ENCODE measurements around the gene FOLR1.

FOLR1 gene

GRCh38 chr11:72237112-72237931 lies 45.4 kb downstream of the FOLR1 start:
- H3K4me3 ChIP-seq (ENCODE audit: low read depth, low read length) = no peak overlapping the region
- H2AFZ ChIP-seq (ENCODE audit: low read length, unreplicated experiment) = no peak overlapping the region
- H3K79me2 ChIP-seq (ENCODE audit: control insufficient read depth, insufficient read depth, low read length, unreplicated experiment) = no peaks in the 10 kb centered on the region
- H3K36me3 ChIP-seq (ENCODE audit: insufficient read depth, low read length) = peaks cover 12% of the 10 kb centered on the region; the same call in 1 of the 2 replicates
- H3K27ac ChIP-seq (ENCODE audit: low read depth, low read length) = no peak overlapping the region
- H3K4me1 ChIP-seq (ENCODE audit: control insufficient read depth, insufficient read depth, low read length, unreplicated experiment) = peaks cover 4% of the 10 kb centered on the region
- H3K27me3 ChIP-seq (ENCODE audit: insufficient read depth, low read length) = peaks cover 12% of the 10 kb centered on the region

GRCh38 chr11:72238040-72238450 lies 46.1 kb downstream of the FOLR1 start:
- Histone ChIP-seq H3K79me2 (ENCODE audit: control insufficient read depth, insufficient read depth, low read length, unreplicated experiment) (no peaks in the 10 kb centered on the region), H2AFZ (ENCODE audit: low read length, unreplicated experiment) (no peak overlapping the region), H3K4me1 (ENCODE audit: control insufficient read depth, insufficient read depth, low read length, unreplicated experiment) (peaks cover 4% of the 10 kb centered on the region), H3K36me3 (ENCODE audit: insufficient read depth, low read length) (peaks cover 10% of the 10 kb centered on the region; the same call in 1 of the 2 replicates), H3K27me3 (ENCODE audit: insufficient read depth, low read length) (peaks cover 17% of the 10 kb centered on the region), H3K27ac (ENCODE audit: low read depth, low read length) (no peak overlapping the region), H3K4me3 (ENCODE audit: low read depth, low read length) (no peak overlapping the region)

- Histone ChIP-seq H3K27ac (ENCODE audit: low read depth, low read length) (no peak overlapping the region), H3K79me2 (ENCODE audit: control insufficient read depth, insufficient read depth, low read length, unreplicated experiment) (no peaks in the 10 kb centered on the region), H2AFZ (ENCODE audit: low read length, unreplicated experiment) (no peak overlapping the region), H3K4me3 (ENCODE audit: low read depth, low read length) (no peak overlapping the region), H3K4me1 (ENCODE audit: control insufficient read depth, insufficient read depth, low read length, unreplicated experiment) (peaks cover 4% of the 10 kb centered on the region), H3K36me3 (ENCODE audit: insufficient read depth, low read length) (peaks cover 4% of the 10 kb centered on the region; the same call in 1 of the 2 replicates), H3K27me3 (ENCODE audit: insufficient read depth, low read length) (peaks cover 24% of the 10 kb centered on the region)
Measured at GRCh38 chr11:72238492-72239312, 46.8 kb downstream of the FOLR1 start.

GRCh38 chr11:72239313-72239848 lies 47.4 kb downstream of the FOLR1 start:
- H2AFZ ChIP-seq (ENCODE audit: low read length, unreplicated experiment) = peak overlapping the region; percentile 75
- H3K4me3 ChIP-seq (ENCODE audit: low read depth, low read length) = peak overlapping the region; percentile 75
- H3K27me3 ChIP-seq (ENCODE audit: insufficient read depth, low read length) = peaks cover 30% of the 10 kb centered on the region
- H3K4me1 ChIP-seq (ENCODE audit: control insufficient read depth, insufficient read depth, low read length, unreplicated experiment) = peaks cover 4% of the 10 kb centered on the region
- no peaks in the 10 kb centered on the region for H3K79me2 ChIP-seq (ENCODE audit: control insufficient read depth, insufficient read depth, low read length, unreplicated experiment)
- H3K27ac ChIP-seq (ENCODE audit: low read depth, low read length) = no peak overlapping the region
- H3K36me3 ChIP-seq (ENCODE audit: insufficient read depth, low read length) = peaks cover 4% of the 10 kb centered on the region; the same call in 1 of the 2 replicates

- peak overlapping the region; percentile 75 for H2AFZ ChIP-seq (ENCODE audit: low read length, unreplicated experiment)
- H3K4me3 ChIP-seq (ENCODE audit: low read depth, low read length) = peak overlapping the region; percentile 75
- H3K4me1 ChIP-seq (ENCODE audit: control insufficient read depth, insufficient read depth, low read length, unreplicated experiment) = peaks cover 4% of the 10 kb centered on the region
- H3K27me3 ChIP-seq (ENCODE audit: insufficient read depth, low read length) = peaks cover 36% of the 10 kb centered on the region
- H3K79me2 ChIP-seq (ENCODE audit: control insufficient read depth, insufficient read depth, low read length, unreplicated experiment) = no peaks in the 10 kb centered on the region
- no peak overlapping the region for H3K27ac ChIP-seq (ENCODE audit: low read depth, low read length)
- H3K36me3 ChIP-seq (ENCODE audit: insufficient read depth, low read length) = peaks cover 4% of the 10 kb centered on the region; the same call in 1 of the 2 replicates
Measured at GRCh38 chr11:72239849-72240460, 48.0 kb downstream of the FOLR1 start.

- Histone ChIP-seq H3K4me3 (ENCODE audit: low read depth, low read length) (peak overlapping the region; percentile 75), H3K27ac (ENCODE audit: low read depth, low read length) (no peak overlapping the region), H3K36me3 (ENCODE audit: insufficient read depth, low read length) (peaks cover 4% of the 10 kb centered on the region; the same call in 1 of the 2 replicates), H2AFZ (ENCODE audit: low read length, unreplicated experiment) (peak overlapping the region; percentile 75), H3K4me1 (ENCODE audit: control insufficient read depth, insufficient read depth, low read length, unreplicated experiment) (peaks cover 4% of the 10 kb centered on the region), H3K27me3 (ENCODE audit: insufficient read depth, low read length) (peaks cover 43% of the 10 kb centered on the region), H3K79me2 (ENCODE audit: control insufficient read depth, insufficient read depth, low read length, unreplicated experiment) (no peaks in the 10 kb centered on the region)
Measured at GRCh38 chr11:72240461-72241290, 48.7 kb downstream of the FOLR1 start.

GRCh38 chr11:72241291-72241781 lies 49.4 kb downstream of the FOLR1 start:
- H3K27me3 ChIP-seq (ENCODE audit: insufficient read depth, low read length) = peaks cover 50% of the 10 kb centered on the region

GRCh38 chr11:72242141-72242540 lies 50.2 kb downstream of the FOLR1 start:
- H3K4me3 ChIP-seq (ENCODE audit: low read depth, low read length) = no peak overlapping the region
- H3K4me1 ChIP-seq (ENCODE audit: control insufficient read depth, insufficient read depth, low read length, unreplicated experiment) = peaks cover 4% of the 10 kb centered on the region
- peaks cover 58% of the 10 kb centered on the region for H3K27me3 ChIP-seq (ENCODE audit: insufficient read depth, low read length)
- peaks cover 4% of the 10 kb centered on the region; the same call in 1 of the 2 replicates for H3K36me3 ChIP-seq (ENCODE audit: insufficient read depth, low read length)
- H2AFZ ChIP-seq (ENCODE audit: low read length, unreplicated experiment) = no peak overlapping the region
- no peak overlapping the region for H3K27ac ChIP-seq (ENCODE audit: low read depth, low read length)
- no peaks in the 10 kb centered on the region for H3K79me2 ChIP-seq (ENCODE audit: control insufficient read depth, insufficient read depth, low read length, unreplicated experiment)

More at GRCh38 chr11:72241291-72241781, 49.4 kb downstream of the FOLR1 start:
- H3K4me3 ChIP-seq (ENCODE audit: low read depth, low read length) = no peak overlapping the region
- peaks cover 4% of the 10 kb centered on the region for H3K4me1 ChIP-seq (ENCODE audit: control insufficient read depth, insufficient read depth, low read length, unreplicated experiment)
- H3K36me3 ChIP-seq (ENCODE audit: insufficient read depth, low read length) = peaks cover 4% of the 10 kb centered on the region; the same call in 1 of the 2 replicates
- no peak overlapping the region for H3K27ac ChIP-seq (ENCODE audit: low read depth, low read length)
- H2AFZ ChIP-seq (ENCODE audit: low read length, unreplicated experiment) = no peak overlapping the region
- no peaks in the 10 kb centered on the region for H3K79me2 ChIP-seq (ENCODE audit: control insufficient read depth, insufficient read depth, low read length, unreplicated experiment)

- H3K4me3 ChIP-seq (ENCODE audit: low read depth, low read length) = no peak overlapping the region
- H3K27ac ChIP-seq (ENCODE audit: low read depth, low read length) = no peak overlapping the region
- H3K79me2 ChIP-seq (ENCODE audit: control insufficient read depth, insufficient read depth, low read length, unreplicated experiment) = no peaks in the 10 kb centered on the region
- H2AFZ ChIP-seq (ENCODE audit: low read length, unreplicated experiment) = no peak overlapping the region
- peaks cover 58% of the 10 kb centered on the region for H3K27me3 ChIP-seq (ENCODE audit: insufficient read depth, low read length)
- H3K4me1 ChIP-seq (ENCODE audit: control insufficient read depth, insufficient read depth, low read length, unreplicated experiment) = peaks cover 4% of the 10 kb centered on the region
- H3K36me3 ChIP-seq (ENCODE audit: insufficient read depth, low read length) = peaks cover 2% of the 10 kb centered on the region; the same call in 1 of the 2 replicates
Measured at GRCh38 chr11:72243173-72244059, 51.5 kb downstream of the FOLR1 start.
